ENCODE data around the gene C2. TPM values are rescaled to one million over a fixed set of nuclear protein-coding genes. Genes with fewer than 3 reads are reported as not detected.
"Not testable (repeated sequence)": the region's sequence is repeated elsewhere in the genome, so short reads cannot be mapped to it uniquely, and the experiment has no call there.

C2 gene
- total RNA-seq, 1 experiment from 2014 or later: 3.2 TPM

DNA sequence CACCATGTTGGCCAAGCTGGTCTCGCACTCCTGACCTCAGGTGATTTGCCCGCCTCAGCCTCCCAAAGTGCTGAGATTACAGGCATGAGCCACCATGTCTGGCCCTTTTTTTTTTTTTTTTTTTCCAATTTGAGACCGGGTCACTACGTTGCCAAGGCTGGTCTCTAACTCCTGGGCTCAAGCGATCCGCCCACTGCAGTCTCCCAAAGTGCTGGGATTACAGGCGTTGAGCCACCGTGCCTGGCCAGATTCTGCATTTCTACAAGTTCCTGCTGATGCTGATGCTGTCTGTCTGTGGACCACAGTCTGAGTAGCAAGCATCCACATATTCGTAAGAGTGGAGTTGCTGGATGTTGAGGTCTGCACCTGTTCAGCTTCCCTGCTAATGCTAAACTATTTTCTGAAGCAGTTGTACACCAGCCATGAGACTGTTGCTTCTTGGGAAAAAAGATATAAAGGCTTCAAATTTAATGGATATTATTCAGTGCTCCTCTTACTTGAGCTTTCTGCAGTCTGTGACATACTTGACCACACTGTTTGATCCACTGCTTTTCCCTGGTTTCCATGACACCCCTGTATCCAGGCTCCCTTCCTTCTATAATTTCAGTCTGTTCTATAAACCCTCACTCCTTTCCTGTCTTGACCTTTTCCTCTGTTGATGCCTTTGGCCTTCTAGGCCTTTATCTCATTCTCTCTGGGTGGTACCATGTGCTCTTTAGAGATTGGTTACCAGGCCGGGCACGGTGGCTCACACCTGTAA, 15.5 kb upstream of the C2 start:
- DNase-seq (ENCODE audit: low read depth): no peak
- in situ Hi-C loops (cut with HindIII; ENCODE audit: low pct_unique_long_range_greater_than_20kb, low sequenced_read_pairs): no loop called here

DNA sequence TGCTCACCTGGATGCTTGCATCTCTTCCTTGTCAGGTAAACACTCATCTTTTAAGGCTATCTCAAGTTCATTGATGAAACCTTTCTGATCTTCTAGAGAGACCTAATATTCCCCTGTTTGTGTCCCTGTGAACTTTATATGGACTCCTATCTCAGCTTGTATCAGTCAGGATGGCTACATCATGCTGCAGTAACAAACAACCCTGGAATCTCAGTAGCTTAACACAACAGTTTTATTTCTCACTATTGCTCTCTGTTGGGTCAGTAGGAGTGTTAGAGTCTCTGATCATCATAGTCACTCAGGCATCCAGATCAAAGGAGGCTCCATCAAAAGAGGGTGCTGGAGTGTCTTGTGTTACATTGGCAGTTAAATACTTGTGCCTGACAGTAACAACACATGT, 12.2 kb upstream of the C2 start:
- in situ Hi-C loops (cut with HindIII; ENCODE audit: low pct_unique_long_range_greater_than_20kb, low sequenced_read_pairs): no loop called here
- no peak for DNase-seq (ENCODE audit: low read depth)

DNA sequence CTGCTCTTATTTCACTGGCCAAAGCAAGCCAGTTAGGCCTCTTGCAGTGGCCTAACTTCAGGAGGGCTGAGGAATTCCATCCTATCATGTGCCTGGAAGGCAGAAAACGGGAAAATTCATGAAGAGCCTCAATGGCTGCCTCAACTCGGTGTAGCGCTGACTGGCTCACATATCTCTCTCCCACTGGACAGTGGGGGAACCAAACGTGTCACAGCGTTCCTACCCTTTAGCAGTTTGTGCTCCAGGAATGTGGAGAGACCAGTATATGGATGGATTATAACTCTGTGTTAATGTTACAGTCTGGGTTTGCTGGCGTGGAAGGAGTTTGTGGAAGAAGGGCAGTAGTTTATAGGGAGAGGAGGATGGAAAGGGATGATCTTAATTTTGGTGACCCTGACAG, 11.8 kb upstream of the C2 start:
- in situ Hi-C loops (cut with HindIII; ENCODE audit: low pct_unique_long_range_greater_than_20kb, low sequenced_read_pairs): no loop called here
- DNase-seq (ENCODE audit: low read depth): no peak

DNA sequence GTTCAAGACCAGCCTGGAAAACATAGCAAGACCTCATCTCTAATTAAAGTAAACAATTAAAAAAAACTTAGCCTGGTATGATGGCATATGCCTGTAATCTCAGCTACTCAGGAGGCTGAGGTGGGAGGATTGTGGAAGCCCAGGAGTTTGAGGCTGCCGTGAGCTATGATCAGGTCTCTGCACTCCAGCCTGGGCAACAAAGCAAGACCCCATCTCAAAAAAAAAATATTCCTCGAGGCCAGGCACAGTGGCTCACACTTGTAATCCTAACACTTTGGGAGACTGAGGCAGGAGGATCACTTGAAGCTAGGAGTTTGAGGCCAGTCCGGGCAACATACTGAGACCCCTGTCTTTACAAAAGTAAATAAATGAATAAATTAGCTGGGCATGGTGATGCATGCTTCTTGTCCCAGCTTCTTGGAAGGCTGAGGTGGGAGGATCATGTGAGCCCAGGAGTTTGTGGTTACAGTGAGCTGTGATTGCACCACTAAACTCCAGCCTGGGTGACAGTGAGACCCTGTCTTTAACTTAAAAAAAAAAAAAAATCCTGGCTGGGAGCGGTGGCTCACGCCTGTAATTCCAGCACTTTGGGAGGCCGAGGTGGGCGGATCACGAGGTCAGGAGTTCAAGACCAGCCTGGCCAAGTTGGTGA, 9.3 kb upstream of the C2 start:
- in situ Hi-C loops (cut with HindIII; ENCODE audit: low pct_unique_long_range_greater_than_20kb, low sequenced_read_pairs): no loop called here
- DNase-seq (ENCODE audit: low read depth): no peak

DNA sequence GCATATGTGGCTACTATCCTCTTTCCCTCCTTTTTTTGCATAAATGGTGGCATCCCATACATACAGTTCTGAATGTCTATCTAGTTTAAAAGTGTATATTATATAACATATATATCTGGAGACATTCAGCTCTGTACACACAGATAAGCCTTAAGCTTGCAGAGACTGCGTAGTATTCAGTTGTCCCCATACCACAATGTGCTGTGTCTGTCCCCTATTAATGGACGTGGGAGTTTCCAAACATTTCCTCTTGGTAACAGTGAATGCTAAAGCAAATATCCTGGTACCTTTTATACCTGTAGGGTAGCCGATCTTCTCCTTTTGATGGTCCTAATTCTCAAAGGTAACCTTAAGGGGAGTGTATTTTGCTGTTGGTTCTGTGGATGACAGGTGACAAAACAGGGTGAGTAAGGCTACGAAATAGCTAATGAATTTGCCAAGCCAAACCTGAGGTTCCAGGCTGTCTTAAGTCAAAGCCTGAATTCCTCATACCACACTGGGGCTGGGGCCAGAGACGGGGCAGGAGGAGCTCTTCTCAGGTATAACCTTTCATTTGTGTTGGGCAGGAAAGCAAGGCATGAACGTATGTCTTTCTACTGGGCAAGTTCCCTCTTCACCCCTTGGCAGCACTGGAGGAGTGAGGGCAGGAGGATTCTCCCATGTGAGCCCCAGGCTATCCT, 7.8 kb upstream of the C2 start:
- in situ Hi-C loops (cut with HindIII; ENCODE audit: low pct_unique_long_range_greater_than_20kb, low sequenced_read_pairs): no loop called here

DNA sequence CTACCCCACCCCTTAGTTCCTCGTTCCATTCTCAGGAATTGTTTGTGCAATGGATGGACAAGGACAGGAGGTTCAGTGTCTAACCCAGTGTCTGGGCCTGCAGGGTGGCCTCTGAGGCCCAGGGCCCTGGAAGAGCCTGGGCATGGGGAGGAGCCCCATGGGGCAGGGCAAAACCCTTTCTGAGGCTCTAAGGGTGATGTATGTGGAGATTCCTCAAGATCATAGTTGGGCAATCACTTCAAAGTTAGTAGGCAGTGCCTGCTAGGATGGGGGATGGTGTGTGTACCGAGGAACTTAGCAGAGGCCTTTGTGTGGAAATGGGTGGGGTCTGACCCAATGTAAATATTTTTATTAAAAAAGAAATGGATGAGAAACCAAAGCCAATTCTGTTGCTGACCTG, 6.7 kb upstream of the C2 start:
- in situ Hi-C loops (cut with HindIII; ENCODE audit: low pct_unique_long_range_greater_than_20kb, low sequenced_read_pairs): no loop called here
- no peak for DNase-seq (ENCODE audit: low read depth)

More for the DNA sequence above, 7.8 kb upstream of the C2 start:
- no peak for DNase-seq (ENCODE audit: low read depth)

DNA sequence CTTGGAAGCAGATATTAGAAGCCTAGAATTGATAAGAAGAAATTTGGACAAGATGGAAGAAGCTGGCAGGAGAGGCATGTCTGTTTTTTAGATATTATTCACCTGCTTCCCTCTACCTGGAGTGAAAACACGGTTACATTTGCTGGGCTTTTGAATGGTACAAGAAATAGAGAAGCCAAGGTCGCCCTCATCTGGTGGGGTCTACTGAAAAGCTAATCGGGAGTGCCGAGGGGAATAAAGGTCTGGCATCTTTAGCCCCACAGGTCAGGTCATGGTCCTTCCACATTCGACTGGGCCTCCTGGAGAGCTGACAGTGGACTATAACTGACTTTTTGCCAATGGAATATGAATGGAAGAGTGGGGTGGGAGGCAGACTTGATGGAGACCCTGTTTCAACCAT, 4.6 kb upstream of the C2 start:
- no peak for DNase-seq (ENCODE audit: low read depth)
- in situ Hi-C loops (cut with HindIII; ENCODE audit: low pct_unique_long_range_greater_than_20kb, low sequenced_read_pairs): no loop called here

DNA sequence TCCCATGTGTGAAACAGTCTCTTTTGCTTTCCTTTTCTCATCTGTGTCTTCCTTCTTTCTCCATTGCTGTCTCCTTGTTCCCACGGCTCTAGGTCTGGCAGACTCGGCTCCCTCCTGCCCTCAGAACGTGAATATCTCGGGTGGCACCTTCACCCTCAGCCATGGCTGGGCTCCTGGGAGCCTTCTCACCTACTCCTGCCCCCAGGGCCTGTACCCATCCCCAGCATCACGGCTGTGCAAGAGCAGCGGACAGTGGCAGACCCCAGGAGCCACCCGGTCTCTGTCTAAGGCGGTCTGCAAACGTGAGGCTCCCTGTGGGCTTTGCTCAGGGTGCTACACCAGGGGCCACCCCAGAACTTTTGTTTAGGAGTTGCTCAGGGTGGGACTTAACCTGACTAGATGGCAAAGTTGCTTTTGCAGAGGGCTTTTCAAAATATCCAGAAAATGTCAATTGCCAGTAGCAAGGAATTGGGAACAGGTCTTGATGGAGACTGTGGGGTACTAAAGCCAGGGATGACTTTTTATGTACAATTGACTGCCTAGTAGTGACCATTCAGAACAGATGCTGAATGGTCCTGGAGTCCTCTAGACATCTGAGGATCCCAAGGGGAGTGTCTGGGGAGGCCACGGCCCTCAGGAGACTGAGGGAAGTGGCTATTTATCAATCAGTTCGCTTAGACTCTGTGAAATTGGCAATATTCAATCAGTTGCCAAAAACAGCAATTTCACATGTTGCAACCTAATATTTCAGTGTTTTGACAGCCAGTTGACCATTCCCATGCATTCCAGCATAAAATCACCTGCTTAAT, 550 bp downstream of the C2 start:
- in situ Hi-C loops (cut with HindIII; ENCODE audit: low pct_unique_long_range_greater_than_20kb, low sequenced_read_pairs): no loop called here
- no peak for DNase-seq (ENCODE audit: low read depth)

DNA sequence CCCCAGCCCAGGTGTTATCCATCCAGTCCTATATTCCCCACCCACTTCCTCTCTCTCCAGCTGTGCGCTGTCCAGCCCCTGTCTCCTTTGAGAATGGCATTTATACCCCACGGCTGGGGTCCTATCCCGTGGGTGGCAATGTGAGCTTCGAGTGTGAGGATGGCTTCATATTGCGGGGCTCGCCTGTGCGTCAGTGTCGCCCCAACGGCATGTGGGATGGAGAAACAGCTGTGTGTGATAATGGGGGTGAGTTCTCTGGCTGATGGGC, 1.1 kb downstream of the C2 start:
- no peak for DNase-seq (ENCODE audit: low read depth)
- in situ Hi-C loops (cut with HindIII; ENCODE audit: low pct_unique_long_range_greater_than_20kb, low sequenced_read_pairs): no loop called here

DNA sequence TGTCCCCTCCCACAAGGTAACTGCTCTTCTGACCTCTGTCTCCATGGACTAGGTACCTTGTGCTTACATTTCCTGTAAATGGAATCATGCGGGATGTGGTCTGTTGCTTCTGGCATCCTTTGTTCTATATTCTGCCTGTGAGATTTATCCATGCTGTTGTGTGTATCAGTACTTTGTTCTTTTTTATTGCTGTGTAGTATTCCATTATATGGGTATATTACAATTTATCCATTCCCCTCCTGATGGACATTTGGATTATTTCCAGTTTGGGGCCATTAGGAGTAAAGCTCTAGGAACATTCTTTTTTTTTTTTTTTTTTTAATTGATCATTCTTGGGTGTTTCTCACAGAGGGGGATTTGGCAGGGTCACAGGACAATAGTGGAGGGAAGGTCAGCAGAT, 3.4 kb downstream of the C2 start:
- DNase-seq (ENCODE audit: low read depth): no peak
- in situ Hi-C loops (cut with HindIII; ENCODE audit: low pct_unique_long_range_greater_than_20kb, low sequenced_read_pairs): no loop called here

DNA sequence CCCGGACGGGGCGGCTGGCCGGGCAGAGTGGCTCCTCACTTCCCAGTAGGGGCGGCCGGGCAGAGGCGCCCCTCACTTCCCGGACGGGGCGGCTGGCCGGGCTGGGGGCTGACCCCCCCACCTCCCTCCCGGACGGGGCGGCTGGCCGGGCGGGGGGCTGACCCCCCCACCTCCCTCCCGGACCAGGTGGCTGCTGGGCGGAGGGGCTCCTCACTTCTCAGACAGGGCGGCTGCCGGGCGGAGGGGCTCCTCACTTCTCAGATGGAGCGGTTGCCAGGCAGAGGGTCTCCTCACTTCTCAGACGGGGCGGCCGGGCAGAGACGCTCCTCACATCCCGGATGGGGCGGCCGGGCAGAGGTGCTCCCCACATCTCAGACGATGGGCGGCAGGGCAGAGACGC, 4.6 kb downstream of the C2 start:
- in situ Hi-C loops (cut with HindIII; ENCODE audit: low pct_unique_long_range_greater_than_20kb, low sequenced_read_pairs): not testable (repeated sequence)

DNA sequence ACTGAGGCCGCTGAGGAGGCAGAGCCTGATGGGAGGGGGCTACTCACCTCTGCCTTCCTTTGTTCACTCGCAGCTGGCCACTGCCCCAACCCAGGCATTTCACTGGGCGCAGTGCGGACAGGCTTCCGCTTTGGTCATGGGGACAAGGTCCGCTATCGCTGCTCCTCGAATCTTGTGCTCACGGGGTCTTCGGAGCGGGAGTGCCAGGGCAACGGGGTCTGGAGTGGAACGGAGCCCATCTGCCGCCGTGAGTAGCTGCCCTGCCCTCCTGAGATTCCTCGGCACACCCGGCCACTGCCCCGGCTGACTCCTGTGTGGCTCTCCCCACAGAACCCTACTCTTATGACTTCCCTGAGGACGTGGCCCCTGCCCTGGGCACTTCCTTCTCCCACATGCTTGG, 6.0 kb downstream of the C2 start:
- DNase-seq (ENCODE audit: low read depth): no peak
- in situ Hi-C loops (cut with HindIII; ENCODE audit: low pct_unique_long_range_greater_than_20kb, low sequenced_read_pairs): no loop called here

More for the DNA sequence above, 4.6 kb downstream of the C2 start:
- DNase-seq (ENCODE audit: low read depth): not testable (repeated sequence)

DNA sequence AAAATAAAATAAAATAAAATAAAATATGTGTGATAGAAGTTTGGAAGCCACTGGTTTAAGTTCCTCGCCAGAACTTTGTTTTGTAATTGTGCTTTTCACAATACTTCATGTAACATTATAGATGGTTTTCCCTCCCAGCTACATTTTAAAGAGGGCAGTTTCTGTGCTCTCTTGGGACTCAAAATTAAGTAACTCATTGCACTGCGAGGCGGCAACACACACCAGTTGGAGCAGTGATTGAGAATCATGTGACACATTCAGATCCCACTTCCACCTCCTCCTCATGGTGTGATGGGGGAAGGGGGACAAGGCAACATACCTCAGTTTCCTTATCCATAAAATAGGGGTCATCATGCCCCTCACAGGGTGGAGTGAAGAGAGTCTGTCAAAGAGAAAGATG, 7.5 kb downstream of the C2 start:
- no peak for DNase-seq (ENCODE audit: low read depth)
- in situ Hi-C loops (cut with HindIII; ENCODE audit: low pct_unique_long_range_greater_than_20kb, low sequenced_read_pairs): no loop called here

DNA sequence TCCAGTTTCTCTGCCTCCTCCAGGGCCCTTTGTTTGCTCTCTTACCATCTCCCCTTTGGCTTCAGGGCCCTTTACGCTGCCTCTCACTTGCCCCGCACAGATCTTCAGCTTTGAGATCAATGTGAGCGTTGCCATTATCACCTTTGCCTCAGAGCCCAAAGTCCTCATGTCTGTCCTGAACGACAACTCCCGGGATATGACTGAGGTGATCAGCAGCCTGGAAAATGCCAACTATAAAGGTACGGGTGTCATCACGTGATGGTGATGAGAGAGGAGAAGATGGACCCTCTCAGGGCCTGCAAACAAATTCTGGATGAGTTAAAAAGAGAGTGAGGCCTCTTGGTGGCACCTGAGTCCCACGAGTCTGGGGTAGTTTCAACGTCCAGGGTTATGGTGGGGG, 8.3 kb downstream of the C2 start:
- in situ Hi-C loops (cut with HindIII; ENCODE audit: low pct_unique_long_range_greater_than_20kb, low sequenced_read_pairs): no loop called here

DNA sequence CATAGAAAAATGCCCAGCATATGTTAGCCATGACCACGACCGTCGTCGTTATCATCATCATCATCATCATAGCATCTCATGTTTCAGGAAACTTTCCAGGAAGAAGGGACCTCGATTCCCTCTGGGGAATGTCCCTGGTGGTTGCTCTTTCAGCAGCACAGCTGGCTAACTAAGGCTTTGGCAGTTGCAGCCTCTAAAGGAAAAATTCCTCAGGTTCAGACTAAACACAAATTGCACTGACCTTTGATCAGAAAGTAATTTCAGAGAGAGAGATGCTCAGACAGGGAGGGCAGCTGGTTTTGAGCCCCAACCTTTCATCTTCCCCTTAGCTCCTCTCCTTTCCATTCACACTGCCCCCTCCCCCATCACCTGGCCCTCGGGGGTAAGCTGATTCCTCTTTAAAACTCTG, 12.7 kb downstream of the C2 start:
- DNase-seq (ENCODE audit: low read depth): peak; percentile 41
- in situ Hi-C loops (cut with HindIII; ENCODE audit: low pct_unique_long_range_greater_than_20kb, low sequenced_read_pairs): no loop called here

More for the DNA sequence above, 8.3 kb downstream of the C2 start:
- DNase-seq (ENCODE audit: low read depth): no peak

DNA sequence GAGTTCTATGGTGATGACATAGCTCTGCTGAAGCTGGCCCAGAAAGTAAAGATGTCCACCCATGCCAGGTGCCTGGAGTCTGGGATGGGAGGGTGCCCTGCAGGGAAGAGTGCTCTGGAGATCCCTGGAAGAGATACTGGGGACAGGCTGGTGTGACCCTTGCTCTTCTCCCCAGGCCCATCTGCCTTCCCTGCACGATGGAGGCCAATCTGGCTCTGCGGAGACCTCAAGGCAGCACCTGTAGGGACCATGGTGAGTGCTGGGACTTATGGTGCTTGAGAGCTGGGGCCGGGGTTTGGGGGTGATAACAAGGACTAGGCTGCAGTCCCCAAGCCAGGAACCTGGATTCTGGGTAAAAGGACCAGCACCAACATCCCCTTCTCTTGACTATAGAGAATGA, 16.2 kb downstream of the C2 start:
- in situ Hi-C loops (cut with HindIII; ENCODE audit: low pct_unique_long_range_greater_than_20kb, low sequenced_read_pairs): no loop called here
- DNase-seq (ENCODE audit: low read depth): no peak

DNA sequence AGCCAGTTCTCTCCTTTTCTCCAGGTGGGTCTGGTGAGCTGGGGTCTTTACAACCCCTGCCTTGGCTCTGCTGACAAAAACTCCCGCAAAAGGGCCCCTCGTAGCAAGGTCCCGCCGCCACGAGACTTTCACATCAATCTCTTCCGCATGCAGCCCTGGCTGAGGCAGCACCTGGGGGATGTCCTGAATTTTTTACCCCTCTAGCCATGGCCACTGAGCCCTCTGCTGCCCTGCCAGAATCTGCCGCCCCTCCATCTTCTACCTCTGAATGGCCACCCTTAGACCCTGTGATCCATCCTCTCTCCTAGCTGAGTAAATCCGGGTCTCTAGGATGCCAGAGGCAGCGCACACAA, 17.6 kb downstream of the C2 start:
- in situ Hi-C loops (cut with HindIII; ENCODE audit: low pct_unique_long_range_greater_than_20kb, low sequenced_read_pairs): no loop called here

DNA sequence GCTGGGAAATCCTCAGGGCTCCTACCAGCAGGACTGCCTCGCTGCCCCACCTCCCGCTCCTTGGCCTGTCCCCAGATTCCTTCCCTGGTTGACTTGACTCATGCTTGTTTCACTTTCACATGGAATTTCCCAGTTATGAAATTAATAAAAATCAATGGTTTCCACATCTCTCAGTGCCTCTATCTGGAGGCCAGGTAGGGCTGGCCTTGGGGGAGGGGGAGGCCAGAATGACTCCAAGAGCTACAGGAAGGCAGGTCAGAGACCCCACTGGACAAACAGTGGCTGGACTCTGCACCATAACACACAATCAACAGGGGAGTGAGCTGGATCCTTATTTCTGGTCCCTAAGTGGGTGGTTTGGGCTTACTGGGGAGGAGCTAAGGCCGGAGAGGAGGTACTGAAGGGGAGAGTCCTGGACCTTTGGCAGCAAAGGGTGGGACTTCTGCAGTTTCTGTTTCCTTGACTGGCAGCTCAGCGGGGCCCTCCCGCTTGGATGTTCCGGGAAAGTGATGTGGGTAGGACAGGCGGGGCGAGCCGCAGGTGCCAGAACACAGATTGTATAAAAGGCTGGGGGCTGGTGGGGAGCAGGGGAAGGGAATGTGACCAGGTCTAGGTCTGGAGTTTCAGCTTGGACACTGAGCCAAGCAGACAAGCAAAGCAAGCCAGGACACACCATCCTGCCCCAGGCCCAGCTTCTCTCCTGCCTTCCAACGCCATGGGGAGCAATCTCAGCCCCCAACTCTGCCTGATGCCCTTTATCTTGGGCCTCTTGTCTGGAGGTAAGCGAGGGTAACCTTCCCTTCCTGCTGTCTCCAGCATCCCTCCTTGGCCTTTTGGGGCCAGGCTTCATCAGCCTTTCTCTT, 18.2 kb downstream of the C2 start, which contains the start of gene CFB:
CFB (plus strand) TSS at position 589 of the 863 bp plus-strand sequence; CDS start at position 716, 127 bp downstream.
- DNase-seq (ENCODE audit: low read depth): peak; percentile 75
- in situ Hi-C loops (cut with HindIII; ENCODE audit: low pct_unique_long_range_greater_than_20kb, low sequenced_read_pairs): no loop called here

More for the DNA sequence above, 17.6 kb downstream of the C2 start:
- no peak for DNase-seq (ENCODE audit: low read depth)

Data from Caki2 (cell line).